GM12878 (cell line): ENCODE data around the gene NUP93. TPM values are rescaled to one million over a fixed set of nuclear protein-coding genes. Genes with fewer than 3 reads are reported as not detected.

Source experiments
- ATAC-seq: fragments of 200-7000 bp; cut with Tn5 transposase; 3 replicates; pipeline ENCODE4 v1.9.1; 2020; ENCODE audit warnings: mild to moderate bottlenecking, moderate library complexity
- BruUV-seq: library from RNA; stranded (reverse); fragments of 400-500 nt; replicated peaks from 2 replicates; lab custom pipeline; 2021; lab: Mats Ljungman, UMichigan
- CTCF ChIA-PET: fragments of 300-600 bp; sonication (Branson Sonifier 250); formaldehyde crosslinking; extraction: SDS; loops from one replicate; lab custom pipeline; 2021; ENCODE audit warnings: inconsistent platforms; lab: Yijun Ruan, JAX
- POLR2A ChIA-PET: fragments of 350-600 bp; formaldehyde crosslinking; extraction: SDS; loops from one replicate; lab custom pipeline; 2021; ENCODE audit warnings: inconsistent platforms; lab: Charles Lee
- RAD21 ChIA-PET: fragments of 300-600 bp; sonication (Branson Sonifier 250); formaldehyde crosslinking; loops from one replicate; lab custom pipeline; 2023; ENCODE audit warnings: antibody characterized with exemption; ENCODE audit not compliant: unreplicated experiment; lab: Charles Lee
- SMC1A ChIA-PET: fragments of 300-600 bp; sonication (Branson Sonifier 250); formaldehyde crosslinking; loops from one replicate; lab custom pipeline; 2023; ENCODE audit not compliant: unreplicated experiment, uncharacterized antibody; lab: Charles Lee
- DNase-seq: peaks from one replicate; pipeline ENCODE4 v3.0.0-alpha.2; 2011; ENCODE audit warnings: low read depth, low spot score
- FAIRE-seq: peaks from 3 replicates; lab custom pipeline; 2011; peaks lifted over from hg19 to GRCh38; lab: Jason Lieb, UNC
- H2AFZ ChIP-seq: 2 replicates; pipeline ENCODE4 v1.6.0; 2011; ENCODE audit warnings: low read depth, low read length, control low read depth; ENCODE audit not compliant: control insufficient read depth
- H3K27ac ChIP-seq: 2 replicates; pipeline ENCODE4 v1.5.1; 2011; ENCODE audit warnings: control low read depth; ENCODE audit not compliant: control insufficient read depth, insufficient read depth
- H3K27me3 ChIP-seq, 2 experiments: replicated peaks in 1 of 2; 2 replicates each; pipeline versions ENCODE4 v1.6.0 to v1.6.1; 2011; ENCODE audit warnings: low read length in 1 of 2; ENCODE audit not compliant: control insufficient read depth in 2 of 2, insufficient read depth in 2 of 2
- H3K36me3 ChIP-seq, 2 experiments: 2 replicates each; pipeline ENCODE4 v1.5.1; 2011; ENCODE audit warnings: low read length in 1 of 2; ENCODE audit not compliant: control insufficient read depth in 2 of 2, insufficient read depth in 2 of 2
- H3K4me1 ChIP-seq: 2 replicates; pipeline ENCODE4 v1.6.1; 2011; ENCODE audit warnings: mild to moderate bottlenecking, low read length, moderate library complexity, mixed read lengths; ENCODE audit not compliant: control insufficient read depth, insufficient read depth
- H3K4me2 ChIP-seq: 2 replicates; pipeline ENCODE4 v1.6.0; 2011; ENCODE audit warnings: control low read depth; ENCODE audit not compliant: control insufficient read depth, insufficient read depth
- H3K4me3 ChIP-seq: fragments of 200-600 bp; sonication (generic); 2 replicates; pipeline ENCODE4 v1.5.1; 2016
- H3K79me2 ChIP-seq: 2 replicates; pipeline ENCODE4 v1.6.0; 2011; ENCODE audit warnings: low read length; ENCODE audit not compliant: control insufficient read depth, insufficient read depth
- H3K9ac ChIP-seq: 2 replicates; pipeline ENCODE4 v1.8.0; 2011; ENCODE audit warnings: low read length, control low read depth, mixed read lengths; ENCODE audit not compliant: control insufficient read depth, insufficient read depth
- H3K9me3 ChIP-seq: replicated peaks from 3 replicates; pipeline ENCODE4 v1.5.1; 2011; ENCODE audit warnings: mild to moderate bottlenecking, low read length; ENCODE audit not compliant: control insufficient read depth, insufficient read depth
- H4K20me1 ChIP-seq: 2 replicates; pipeline ENCODE4 v1.6.0; 2011; ENCODE audit not compliant: control insufficient read depth, insufficient read depth
- CEBPB ChIP-seq, 2 experiments: fragments of 150-350 bp in 1 of 2; IDR thresholded peaks; 2 replicates each; pipeline ENCODE4 v1.6.1; 2012 to 2014; ENCODE audit warnings: low read depth in 2 of 2, low read length in 2 of 2, borderline replicate concordance in 1 of 2, inconsistent platforms in 1 of 2
- FOXM1 ChIP-seq: IDR thresholded peaks from 2 replicates; pipeline ENCODE4 v1.6.1; 2012; ENCODE audit warnings: low read depth, mild to moderate bottlenecking, inconsistent platforms, low read length, moderate library complexity
- HCFC1 ChIP-seq: fragments of 150-350 bp; IDR thresholded peaks from 2 replicates; pipeline ENCODE4 v1.6.1; 2014; ENCODE audit warnings: low read length
- JUND ChIP-seq: IDR thresholded peaks from 2 replicates; pipeline ENCODE4 v1.6.1; 2012; ENCODE audit warnings: low read depth, mild to moderate bottlenecking, low read length, improper control_type of control experiment, moderate library complexity
- MEF2A ChIP-seq: IDR thresholded peaks from 2 replicates; pipeline ENCODE4 v1.6.1; 2011; ENCODE audit warnings: low read depth, mild to moderate bottlenecking, low read length, moderate library complexity; ENCODE audit not compliant: insufficient read depth
- SREBF2 ChIP-seq: IDR thresholded peaks from 2 replicates; pipeline ENCODE4 v1.6.1; 2012; ENCODE audit warnings: mild to moderate bottlenecking, low read length
- SRF ChIP-seq, 2 experiments: IDR thresholded peaks; 2 replicates each; pipeline ENCODE4 v1.6.1; 2011; ENCODE audit warnings: low read depth in 2 of 2, low read length in 2 of 2, mild to moderate bottlenecking in 1 of 2, moderate library complexity in 1 of 2
- SUPT20H ChIP-seq: IDR thresholded peaks from 2 replicates; pipeline ENCODE4 v1.6.1; 2011; ENCODE audit warnings: low read depth, mild to moderate bottlenecking, low read length, moderate library complexity, borderline replicate concordance; ENCODE audit not compliant: control insufficient read depth
- YBX1 ChIP-seq: fragments of 450-650 bp; IDR thresholded peaks from 2 replicates; pipeline ENCODE4 v1.6.1; 2016; ENCODE audit warnings: antibody characterized with exemption
- WGBS: methylation state at CpG from one replicate; pipeline ENCODE4 v1.1.6; 2016; ENCODE audit warnings: low lambda C conversion rate; ENCODE audit not compliant: insufficient replicate concordance, insufficient coverage; ENCODE audit errors: missing lambda C conversion rate; 5-methylcytosine and 5-hydroxymethylcytosine counted together
- in situ Hi-C: fragments of 300-500 bp; cut with MboI; formaldehyde crosslinking; loops from 9 replicates; pipeline ENCODE4 v1.14.3; 2018; ENCODE audit warnings: mixed read lengths
- intact Hi-C: fragments of 100-400 bp; cut with micrococcal nuclease; formaldehyde crosslinking; loops from one replicate; pipeline ENCODE4 v1.14.2; 2022; ENCODE audit not compliant: unreplicated experiment
- polyA plus RNA-seq, 11 experiments: library from polyadenylated mRNA; depleted of rRNA in 4 of 11; unstranded in 6 of 11; stranded (reverse) in 5 of 11; fragments of >200 nt; fragmentation: Nextera tagmentation in 4 of 11; fragmentation: Illumina TruSeq in 1 of 11; extraction: Ambion mirVana in 4 of 11; extraction: Trizol in 1 of 11; gene quantifications; 1 replicate in 1 of 11; 2 replicates in 10 of 11; pipeline versions ENCODE4 v1.2.1 to v1.2.3, GENCODE V29; 2011 to 2016; ENCODE audit warnings: inconsistent platforms in 2 of 11, missing spikeins in 2 of 11, low read depth in 1 of 11
- total RNA-seq, 4 experiments: library from RNA; depleted of rRNA in 3 of 4; stranded (reverse); fragments of >200 nt in 3 of 4; fragmentation: Illumina TruSeq in 1 of 4; extraction: Trizol in 1 of 4; gene quantifications; 2 replicates each; pipeline versions ENCODE4 v1.2.1 to v1.2.3, GENCODE V29; 2013 to 2021
- TF ChIP-seq, protein P1 (sequence below): fragments of 450-650 bp; IDR thresholded peaks from 2 replicates; pipeline ENCODE4 v1.6.1; 2017; ENCODE audit warnings: low read depth, mild to moderate bottlenecking, moderate library complexity
- TF ChIP-seq, protein P2 (sequence below): fragments of 450-650 bp; conservative IDR thresholded peaks from 2 replicates; pipeline ENCODE4 v1.6.1; 2017; ENCODE audit warnings: mild to moderate bottlenecking, moderate library complexity
- TF ChIP-seq, protein P3 (sequence below): IDR thresholded peaks from 2 replicates; pipeline ENCODE4 v1.6.1; 2011; ENCODE audit warnings: low read depth, mild to moderate bottlenecking, low read length, moderate library complexity, borderline replicate concordance; ENCODE audit errors: extremely low read depth
- TF ChIP-seq, protein P4 (sequence below): fragments of 450-650 bp; IDR thresholded peaks from 2 replicates; pipeline ENCODE4 v1.6.1; 2016; ENCODE audit warnings: mild to moderate bottlenecking

The NUP93 gene
- total and polyA plus RNA-seq, 10 of the 15 experiments (the other 5 are each of a cell fraction or from before 2014, with no cell fraction given), result 82.2 to 175 (median 101) TPM

DNA sequence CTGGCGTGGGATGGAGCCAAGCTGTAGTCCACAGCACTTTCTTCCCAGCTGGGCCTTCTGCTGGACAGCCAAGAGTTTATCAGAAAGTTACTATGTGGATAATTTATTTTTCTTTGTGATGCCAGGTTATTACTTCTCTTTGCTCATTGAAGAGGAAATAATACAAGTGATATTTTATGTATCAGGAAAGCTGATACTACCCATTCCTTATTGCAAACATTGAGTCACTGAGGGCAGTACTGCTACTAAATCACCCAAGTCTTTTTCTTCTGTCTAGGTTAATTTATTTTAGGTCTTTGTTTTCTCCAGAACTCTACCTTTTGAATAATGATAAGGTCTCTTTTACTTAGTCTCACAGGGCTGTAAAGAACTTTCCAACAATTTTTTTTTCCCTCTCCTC, 8.3 kb downstream of the NUP93 start:
- Histone ChIP-seq H3K4me1 (peaks cover 9% of the 10 kb centered on the region), H2AFZ (no peak overlapping the region), H3K36me3 (no peaks in the 10 kb centered on the region), H3K27me3 (no peaks in the 10 kb centered on the region), H3K9me3 (no peaks in the 10 kb centered on the region), H3K27ac (no peak overlapping the region), H3K4me3 (no peak overlapping the region), H3K9ac (no peak overlapping the region), H3K4me2 (no peak overlapping the region), H3K79me2 (peaks cover 21% of the 10 kb centered on the region), H4K20me1 (no peaks in the 10 kb centered on the region)
- 53% methylated on average over 1 of the region's 1 CpG for WGBS
- ChIA-PET SMC1A (interaction anchor here (1.3 to 2.3 kb wide), 4 partner anchors 8 to 42 kb away, joined by 3 to 8 read pairs (median 4); no protein-coding TSS in a partner anchor), RAD21 (interaction anchor here (0.7 to 1.6 kb wide), 2 partner anchors 51 to 709 kb away, joined by 3 to 5 read pairs; partner anchors contain the start of gene COQ9), CTCF (interaction anchor here (0.7 kb wide), 1 partner anchor 51 kb away, joined by 3 read pairs; no protein-coding TSS in a partner anchor), POLR2A (no interaction called here)
- in situ Hi-C loops, result no loop called here
- BruUV-seq, result no TSS peak
- FAIRE-seq (no peak), ATAC-seq (no peak), DNase-seq (no peak)
- TF ChIP-seq, protein P1, sequence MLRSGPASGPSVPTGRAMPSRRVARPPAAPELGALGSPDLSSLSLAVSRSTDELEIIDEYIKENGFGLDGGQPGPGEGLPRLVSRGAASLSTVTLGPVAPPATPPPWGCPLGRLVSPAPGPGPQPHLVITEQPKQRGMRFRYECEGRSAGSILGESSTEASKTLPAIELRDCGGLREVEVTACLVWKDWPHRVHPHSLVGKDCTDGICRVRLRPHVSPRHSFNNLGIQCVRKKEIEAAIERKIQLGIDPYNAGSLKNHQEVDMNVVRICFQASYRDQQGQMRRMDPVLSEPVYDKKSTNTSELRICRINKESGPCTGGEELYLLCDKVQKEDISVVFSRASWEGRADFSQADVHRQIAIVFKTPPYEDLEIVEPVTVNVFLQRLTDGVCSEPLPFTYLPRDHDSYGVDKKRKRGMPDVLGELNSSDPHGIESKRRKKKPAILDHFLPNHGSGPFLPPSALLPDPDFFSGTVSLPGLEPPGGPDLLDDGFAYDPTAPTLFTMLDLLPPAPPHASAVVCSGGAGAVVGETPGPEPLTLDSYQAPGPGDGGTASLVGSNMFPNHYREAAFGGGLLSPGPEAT, result no peak
- TF ChIP-seq, protein P2, sequence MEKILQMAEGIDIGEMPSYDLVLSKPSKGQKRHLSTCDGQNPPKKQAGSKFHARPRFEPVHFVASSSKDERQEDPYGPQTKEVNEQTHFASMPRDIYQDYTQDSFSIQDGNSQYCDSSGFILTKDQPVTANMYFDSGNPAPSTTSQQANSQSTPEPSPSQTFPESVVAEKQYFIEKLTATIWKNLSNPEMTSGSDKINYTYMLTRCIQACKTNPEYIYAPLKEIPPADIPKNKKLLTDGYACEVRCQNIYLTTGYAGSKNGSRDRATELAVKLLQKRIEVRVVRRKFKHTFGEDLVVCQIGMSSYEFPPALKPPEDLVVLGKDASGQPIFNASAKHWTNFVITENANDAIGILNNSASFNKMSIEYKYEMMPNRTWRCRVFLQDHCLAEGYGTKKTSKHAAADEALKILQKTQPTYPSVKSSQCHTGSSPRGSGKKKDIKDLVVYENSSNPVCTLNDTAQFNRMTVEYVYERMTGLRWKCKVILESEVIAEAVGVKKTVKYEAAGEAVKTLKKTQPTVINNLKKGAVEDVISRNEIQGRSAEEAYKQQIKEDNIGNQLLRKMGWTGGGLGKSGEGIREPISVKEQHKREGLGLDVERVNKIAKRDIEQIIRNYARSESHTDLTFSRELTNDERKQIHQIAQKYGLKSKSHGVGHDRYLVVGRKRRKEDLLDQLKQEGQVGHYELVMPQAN, result no peak
- TF ChIP-seq HCFC1, result no peak
- TF ChIP-seq SRF (IDR thresholded peaks at IDR 0.05; ENCODE audit: low read depth in 2 of 2, low read length in 2 of 2), result no peak
- no peak for TF ChIP-seq SREBF2
- no peak for TF ChIP-seq YBX1
- no peak for TF ChIP-seq MEF2A
- TF ChIP-seq, protein P3, sequence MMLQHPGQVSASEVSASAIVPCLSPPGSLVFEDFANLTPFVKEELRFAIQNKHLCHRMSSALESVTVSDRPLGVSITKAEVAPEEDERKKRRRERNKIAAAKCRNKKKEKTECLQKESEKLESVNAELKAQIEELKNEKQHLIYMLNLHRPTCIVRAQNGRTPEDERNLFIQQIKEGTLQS, result no peak
- TF ChIP-seq, protein P4, sequence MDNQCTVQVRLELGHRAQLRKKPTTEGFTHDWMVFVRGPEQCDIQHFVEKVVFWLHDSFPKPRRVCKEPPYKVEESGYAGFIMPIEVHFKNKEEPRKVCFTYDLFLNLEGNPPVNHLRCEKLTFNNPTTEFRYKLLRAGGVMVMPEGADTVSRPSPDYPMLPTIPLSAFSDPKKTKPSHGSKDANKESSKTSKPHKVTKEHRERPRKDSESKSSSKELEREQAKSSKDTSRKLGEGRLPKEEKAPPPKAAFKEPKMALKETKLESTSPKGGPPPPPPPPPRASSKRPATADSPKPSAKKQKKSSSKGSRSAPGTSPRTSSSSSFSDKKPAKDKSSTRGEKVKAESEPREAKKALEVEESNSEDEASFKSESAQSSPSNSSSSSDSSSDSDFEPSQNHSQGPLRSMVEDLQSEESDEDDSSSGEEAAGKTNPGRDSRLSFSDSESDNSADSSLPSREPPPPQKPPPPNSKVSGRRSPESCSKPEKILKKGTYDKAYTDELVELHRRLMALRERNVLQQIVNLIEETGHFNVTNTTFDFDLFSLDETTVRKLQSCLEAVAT, result no peak
- TF ChIP-seq FOXM1, result no peak
- TF ChIP-seq SUPT20H, result no peak
- TF ChIP-seq JUND, result no peak
- no peak for TF ChIP-seq CEBPB (IDR thresholded peaks at IDR 0.05; ENCODE audit: borderline replicate concordance in 1 of 2, low read depth in 2 of 2, low read length in 2 of 2)
- intact Hi-C loops, result no loop called here
